HepG2 (cell line): ENCODE results near the gene C11orf91. TPM values are rescaled to one million over a fixed set of nuclear protein-coding genes. Genes with fewer than 3 reads are reported as not detected.

ENCODE experiments used
- EHMT2 ChIP-seq: fragments of 200-600 bp; sonication (generic); IDR thresholded peaks from 2 replicates; pipeline ENCODE4 v1.7.0; 2017; ENCODE audit warnings: antibody characterized with exemption, low read depth, low read length, borderline replicate concordance
- JUN ChIP-seq: sonication (generic); formaldehyde crosslinking; IDR thresholded peaks from 2 replicates; pipeline ENCODE4 v1.4.0; 2020; ENCODE audit warnings: mild to moderate bottlenecking, missing genetic modification reagents
- LBX2 ChIP-seq: sonication (generic); formaldehyde crosslinking; IDR thresholded peaks from 2 replicates; pipeline ENCODE4 v1.5.0; 2020; ENCODE audit warnings: missing genetic modification reagents, mild to moderate bottlenecking, borderline replicate concordance
- MLLT10 ChIP-seq: sonication (generic); formaldehyde crosslinking; IDR thresholded peaks from 2 replicates; pipeline ENCODE4 v1.4.0; 2020; ENCODE audit warnings: missing genetic modification reagents
- ONECUT2 ChIP-seq: sonication (generic); formaldehyde crosslinking; IDR thresholded peaks from 2 replicates; pipeline ENCODE4 v1.4.0; 2020; ENCODE audit warnings: missing genetic modification reagents
- SAFB2 ChIP-seq: sonication (generic); formaldehyde crosslinking; IDR thresholded peaks from 2 replicates; pipeline ENCODE4 v1.5.1; 2020; ENCODE audit warnings: missing genetic modification reagents, low read depth, mild to moderate bottlenecking, borderline replicate concordance
- SALL1 ChIP-seq: sonication (generic); formaldehyde crosslinking; IDR thresholded peaks from 2 replicates; pipeline ENCODE4 v1.8.0; 2022; ENCODE audit warnings: mild to moderate bottlenecking, missing genetic modification reagents
- SP5 ChIP-seq: IDR thresholded peaks from 2 replicates; pipeline ENCODE4 v1.6.1; 2016; ENCODE audit warnings: low read depth, borderline replicate concordance
- ZNF333 ChIP-seq: sonication (generic); formaldehyde crosslinking; IDR thresholded peaks from 2 replicates; pipeline ENCODE4 v1.4.0; 2020; ENCODE audit warnings: mild to moderate bottlenecking, missing genetic modification reagents, borderline replicate concordance
- ZNF687 ChIP-seq: sonication (generic); formaldehyde crosslinking; IDR thresholded peaks from 2 replicates; pipeline ENCODE4 v1.5.1; 2020; ENCODE audit warnings: mild to moderate bottlenecking, missing genetic modification reagents, moderate library complexity
- ZNF747 ChIP-seq: sonication (generic); formaldehyde crosslinking; IDR thresholded peaks from 2 replicates; pipeline ENCODE4 v1.8.1; 2023; ENCODE audit warnings: missing genetic modification reagents, mild to moderate bottlenecking, borderline replicate concordance
- polyA plus RNA-seq, 8 experiments: library from polyadenylated mRNA; depleted of rRNA in 3 of 8; stranded (reverse) in 7 of 8; unstranded in 1 of 8; fragments of >200 nt; fragmentation: Illumina TruSeq in 4 of 8; extraction: Trizol in 4 of 8; gene quantifications; 2 replicates each; pipeline versions ENCODE4 v1.2.1 to v1.2.3, GENCODE V29; 2011 to 2016; ENCODE audit warnings: low read depth in 4 of 8, missing spikeins in 1 of 8, mixed read lengths in 1 of 8; ENCODE audit not compliant: insufficient read depth in 1 of 8
- total RNA-seq, 5 experiments: library from RNA; depleted of rRNA; stranded (reverse); fragments of >200 nt; fragmentation: Illumina TruSeq; extraction: Trizol; gene quantifications; 2 replicates each; pipeline ENCODE4 v1.2.3, GENCODE V29; 2016; ENCODE audit warnings: low read depth in 1 of 5

Gene C11orf91
- total and polyA plus RNA-seq, 2 of the 13 experiments (the other 11 are each of a cell fraction or from before 2014, with no cell fraction given): 0.35 TPM; not detected in 1

GRCh38 chr11:33651555-33651954, 49.1 kb downstream of the C11orf91 start (continued):
- TF ChIP-seq SP5: no peak
- no peak for TF ChIP-seq JUN (CRISPR knock-in tag)
- no peak for TF ChIP-seq ONECUT2 (CRISPR knock-in tag)
- TF ChIP-seq SAFB2: no peak
- no peak for TF ChIP-seq LBX2 (CRISPR knock-in tag)
- no peak for TF ChIP-seq EHMT2
- no peak for TF ChIP-seq ZNF747 (CRISPR knock-in tag)
- no peak for TF ChIP-seq SALL1
- no peak for TF ChIP-seq MLLT10 (CRISPR knock-in tag)
- TF ChIP-seq ZNF687 (CRISPR knock-in tag): no peak
- no peak for TF ChIP-seq ZNF333 (CRISPR knock-in tag)
